Ishikawa (cell line): ENCODE results near the gene SERBP1.

ENCODE experiments used
- CREB1 ChIP-seq: IDR thresholded peaks from 2 replicates; pipeline ENCODE4 v1.6.1; 2012; ENCODE audit warnings: low read depth
- EP300 ChIP-seq: IDR thresholded peaks from 2 replicates; pipeline ENCODE4 v1.6.1; 2012; ENCODE audit warnings: borderline replicate concordance
- REST ChIP-seq: IDR thresholded peaks from 2 replicates; pipeline ENCODE4 v1.6.1; 2012; ENCODE audit warnings: low read depth, mild to moderate bottlenecking
- TAF1 ChIP-seq: IDR thresholded peaks from 2 replicates; pipeline ENCODE4 v1.6.1; 2012; ENCODE audit warnings: low read depth, mild to moderate bottlenecking
- USF1 ChIP-seq: IDR thresholded peaks from 2 replicates; pipeline ENCODE4 v1.6.1; 2012

GRCh38 chr1:67368046-67368514 lies 62.1 kb downstream of the SERBP1 start:
- TF ChIP-seq USF1 (no peak), CREB1 (no peak), REST (no peak), EP300 (no peak), TAF1 (no peak)
